ENCODE results near the gene AKR1C1. TPM values are rescaled to one million over a fixed set of nuclear protein-coding genes. Genes with fewer than 3 reads are reported as not detected.

AKR1C1 gene
- total RNA-seq, 2 donors from 2014 or later = 7.4 to 18.7 TPM

Small RNAs within 50 kb of the gene (small RNA-seq; reads per million reads assigned to genes)
- 0 reads per million in 2 donors for gene RF00096

Other genes with a start within 250 kb of the AKR1C1 start
- 10 to 100 TPM in 1 of 2 donors, 1 to 10 TPM in 1; 1.8 to 16.2 TPM for gene AKR1E2, start 137.2 kb upstream of the AKR1C1 start, total RNA-seq
- gene AKR1C2, start 40.4 kb downstream of the AKR1C1 start, total RNA-seq = 1 to 10 TPM; 6.4 to 8.2 TPM
- 10 to 100 TPM in 1 of 2 donors, 1 to 10 TPM in 1; 6.5 to 12.8 TPM for gene AKR1C3, start 131.0 kb downstream of the AKR1C1 start, total RNA-seq
- gene AKR1C8, start 221.7 kb downstream of the AKR1C1 start, total RNA-seq = not detected
- not detected for gene AKR1C4, start 233.4 kb downstream of the AKR1C1 start, total RNA-seq

Measured in prostate gland (tissue), 2 donors.